Bronchial epithelial cell (primary cell): ENCODE measurements around the gene LRRC63. TPM values are rescaled to one million over a fixed set of nuclear protein-coding genes. Genes with fewer than 3 reads are reported as not detected.

ENCODE experiments used
- DNase-seq: peaks from one replicate; pipeline ENCODE4 v3.0.0-alpha.2; 2010; ENCODE audit warnings: low read depth
- FAIRE-seq: peaks from 2 replicates; lab custom pipeline; 2011; peaks lifted over from hg19 to GRCh38; lab: Jason Lieb, UNC
- H3K27me3 ChIP-seq: 2 replicates; pipeline ENCODE4 v1.5.1; 2011; ENCODE audit warnings: low read length; ENCODE audit not compliant: control insufficient read depth, insufficient read depth
- H3K36me3 ChIP-seq: 2 replicates; pipeline ENCODE4 v1.5.1; 2011; ENCODE audit warnings: low read length; ENCODE audit not compliant: control insufficient read depth, insufficient read depth
- H3K4me3 ChIP-seq: 2 replicates; pipeline ENCODE4 v1.5.1; 2011; ENCODE audit warnings: mild to moderate bottlenecking, low read depth, low read length, control low read depth
- total RNA-seq: library from RNA; depleted of rRNA; stranded (reverse); fragments of >200 nt; gene quantifications from 2 replicates; pipeline ENCODE4 v1.2.1, GENCODE V29; 2014
- TF ChIP-seq, protein P1 (sequence below): IDR thresholded peaks from 2 replicates; pipeline ENCODE4 v1.5.1; 2011; ENCODE audit warnings: mild to moderate bottlenecking, moderate library complexity, low read length, control low read depth, inconsistent platforms; ENCODE audit not compliant: insufficient read depth, severe bottlenecking

The LRRC63 gene
- total RNA-seq, 1 donor from 2014 or later = not detected

DNA sequence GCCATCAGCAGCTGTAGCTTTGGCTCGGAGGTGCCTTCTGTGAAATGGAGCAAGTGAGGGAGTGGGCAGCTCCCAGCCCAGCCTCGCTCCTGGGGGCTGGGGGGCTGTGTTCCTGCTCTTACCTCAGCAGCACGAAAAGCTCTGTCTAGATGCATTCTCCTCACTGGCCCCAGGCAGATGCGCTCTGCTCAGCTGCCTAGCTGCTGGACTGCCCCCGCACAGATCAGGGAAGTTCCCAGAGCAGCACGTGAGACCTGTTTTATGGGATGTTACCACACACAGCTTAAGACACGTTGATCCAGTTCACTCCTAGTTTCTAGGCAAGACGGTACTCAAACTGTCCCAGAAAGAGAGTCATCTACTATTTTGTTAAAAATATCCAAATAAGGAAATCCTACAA lies 43.4 kb upstream of the LRRC63 start:
- peaks cover 2% of the 10 kb centered on the region for H3K27me3 ChIP-seq
- TF ChIP-seq, protein P1, sequence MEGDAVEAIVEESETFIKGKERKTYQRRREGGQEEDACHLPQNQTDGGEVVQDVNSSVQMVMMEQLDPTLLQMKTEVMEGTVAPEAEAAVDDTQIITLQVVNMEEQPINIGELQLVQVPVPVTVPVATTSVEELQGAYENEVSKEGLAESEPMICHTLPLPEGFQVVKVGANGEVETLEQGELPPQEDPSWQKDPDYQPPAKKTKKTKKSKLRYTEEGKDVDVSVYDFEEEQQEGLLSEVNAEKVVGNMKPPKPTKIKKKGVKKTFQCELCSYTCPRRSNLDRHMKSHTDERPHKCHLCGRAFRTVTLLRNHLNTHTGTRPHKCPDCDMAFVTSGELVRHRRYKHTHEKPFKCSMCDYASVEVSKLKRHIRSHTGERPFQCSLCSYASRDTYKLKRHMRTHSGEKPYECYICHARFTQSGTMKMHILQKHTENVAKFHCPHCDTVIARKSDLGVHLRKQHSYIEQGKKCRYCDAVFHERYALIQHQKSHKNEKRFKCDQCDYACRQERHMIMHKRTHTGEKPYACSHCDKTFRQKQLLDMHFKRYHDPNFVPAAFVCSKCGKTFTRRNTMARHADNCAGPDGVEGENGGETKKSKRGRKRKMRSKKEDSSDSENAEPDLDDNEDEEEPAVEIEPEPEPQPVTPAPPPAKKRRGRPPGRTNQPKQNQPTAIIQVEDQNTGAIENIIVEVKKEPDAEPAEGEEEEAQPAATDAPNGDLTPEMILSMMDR = no peak
- no peaks in the 10 kb centered on the region for H3K36me3 ChIP-seq
- no peak overlapping the region for H3K4me3 ChIP-seq
- no peak for FAIRE-seq
- DNase-seq = no peak

DNA sequence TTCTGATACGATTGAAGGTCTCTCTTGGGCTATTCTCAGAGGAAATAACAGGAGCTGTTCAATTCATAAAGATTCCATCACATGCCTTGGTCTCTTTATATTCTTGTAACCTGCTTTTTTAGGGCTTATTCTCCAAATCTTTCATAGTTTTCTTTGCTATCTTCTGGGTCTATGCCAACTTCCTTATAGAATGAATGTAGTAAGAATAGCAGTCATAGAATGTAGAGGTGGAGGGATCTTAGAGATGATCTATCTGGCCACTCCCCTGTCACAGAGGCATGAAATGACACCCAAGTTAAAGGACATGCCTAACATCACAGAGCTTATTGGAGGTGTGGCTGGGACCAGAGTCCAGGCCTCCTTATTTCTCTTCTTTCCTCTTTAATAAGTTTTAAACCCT lies 42.9 kb upstream of the LRRC63 start:
- H3K4me3 ChIP-seq = no peak overlapping the region
- DNase-seq = no peak
- TF ChIP-seq, protein P1 = no peak
- no peak for FAIRE-seq
- H3K36me3 ChIP-seq = no peaks in the 10 kb centered on the region
- H3K27me3 ChIP-seq = peaks cover 2% of the 10 kb centered on the region

DNA sequence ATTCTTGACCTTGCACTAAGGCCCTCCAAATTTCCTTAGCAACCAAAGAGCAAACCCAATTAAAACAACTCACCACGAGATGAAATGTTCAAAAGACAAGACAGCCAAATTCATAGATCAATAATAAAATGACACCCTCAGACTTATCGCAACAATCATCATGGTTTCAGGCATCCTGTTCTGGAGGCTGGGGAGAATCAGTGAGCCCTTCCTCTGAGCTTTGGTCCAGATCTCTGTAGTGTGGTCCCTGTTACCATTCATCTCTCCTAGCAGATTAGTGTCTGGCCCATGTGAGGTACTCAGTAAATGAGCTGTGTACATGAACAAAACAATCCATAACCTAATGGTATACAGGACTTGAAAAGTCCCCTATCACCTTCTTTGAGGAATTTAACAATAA lies 42.0 kb upstream of the LRRC63 start:
- Histone ChIP-seq H3K4me3 (no peak overlapping the region), H3K27me3 (peaks cover 2% of the 10 kb centered on the region), H3K36me3 (no peaks in the 10 kb centered on the region)
- DNase-seq = no peak
- TF ChIP-seq, protein P1 = no peak
- no peak for FAIRE-seq

DNA sequence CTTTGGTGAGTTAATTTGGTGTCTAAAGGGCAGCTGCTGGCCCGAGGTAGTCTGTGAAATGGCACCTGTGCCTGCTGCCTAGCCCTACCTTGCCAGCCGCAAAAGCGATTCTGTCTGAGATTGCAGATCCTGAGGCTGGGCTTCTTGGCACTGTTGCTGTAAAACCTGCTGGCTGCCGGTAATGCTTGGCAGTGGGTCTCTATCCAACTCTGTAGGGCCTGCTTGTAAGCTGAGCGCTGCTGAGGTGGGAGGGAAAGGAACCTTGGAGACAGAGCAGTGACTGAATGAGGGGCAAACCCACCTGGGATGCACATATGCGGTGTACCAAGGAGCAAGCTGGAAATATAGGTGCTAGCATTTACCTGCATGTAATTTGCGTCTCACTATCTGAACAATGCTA lies 41.5 kb upstream of the LRRC63 start:
- TF ChIP-seq, protein P1 = no peak
- peak; percentile 40 for FAIRE-seq
- Histone ChIP-seq H3K36me3 (no peaks in the 10 kb centered on the region), H3K27me3 (peaks cover 2% of the 10 kb centered on the region), H3K4me3 (no peak overlapping the region)
- no peak for DNase-seq

DNA sequence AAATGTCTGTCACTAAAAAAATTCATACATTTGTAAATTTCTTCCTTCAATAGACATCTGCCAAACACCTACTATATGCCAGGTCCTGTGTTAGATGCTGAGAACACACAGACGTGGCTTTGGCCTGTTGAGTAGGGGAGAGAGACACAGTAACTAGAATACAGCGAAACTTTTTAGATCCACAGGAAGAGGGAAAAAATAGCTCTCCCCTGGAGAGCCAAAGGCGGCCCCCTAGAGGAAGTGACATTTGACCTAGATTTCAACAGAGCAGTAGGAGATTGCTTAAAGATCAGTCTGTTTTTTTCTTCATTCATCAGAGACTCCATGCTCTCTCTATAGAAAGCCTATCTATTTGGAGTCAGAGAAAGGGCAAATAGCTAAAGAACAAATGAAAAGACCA lies 41.0 kb upstream of the LRRC63 start:
- no peak for DNase-seq
- no peak for FAIRE-seq
- no peaks in the 10 kb centered on the region for H3K27me3 ChIP-seq
- TF ChIP-seq, protein P1 = no peak
- no peak overlapping the region for H3K4me3 ChIP-seq
- no peaks in the 10 kb centered on the region for H3K36me3 ChIP-seq

DNA sequence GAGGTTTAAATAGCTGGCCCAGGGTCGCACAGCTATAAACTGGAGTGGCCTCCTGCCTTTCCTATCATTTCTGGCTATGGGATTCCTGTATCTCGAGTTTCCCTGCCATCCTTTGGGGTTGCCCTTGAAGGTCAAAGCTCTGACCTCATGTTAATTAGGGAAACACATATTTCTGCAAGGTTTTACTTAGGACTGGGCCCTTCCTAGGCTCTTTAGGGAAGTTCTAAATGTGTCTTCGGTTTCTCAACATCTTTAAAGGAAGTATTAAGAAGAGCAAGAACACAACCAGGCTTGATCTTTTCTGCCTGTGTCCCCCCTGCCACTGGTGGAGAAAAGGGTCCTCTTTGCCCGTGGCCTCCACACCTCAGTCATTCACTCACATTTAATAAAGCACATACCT lies 40.5 kb upstream of the LRRC63 start:
- no peak for FAIRE-seq

More for the DNA sequence above, 40.5 kb upstream of the LRRC63 start:
- Histone ChIP-seq H3K4me3 (no peak overlapping the region), H3K27me3 (no peaks in the 10 kb centered on the region), H3K36me3 (no peaks in the 10 kb centered on the region)
- no peak for DNase-seq
- TF ChIP-seq, protein P1 = no peak
